Endothelial cell of umbilical vein (primary cell): Measurements from ENCODE around the gene ENPP3.

Source experiments
- EZH2 ChIP-seq: IDR thresholded peaks from 2 replicates; pipeline ENCODE4 v1.6.1; 2012; ENCODE audit warnings: borderline replicate concordance, low read depth, mild to moderate bottlenecking, moderate library complexity, low read length, inconsistent platforms; ENCODE audit not compliant: severe bottlenecking
- FOS ChIP-seq: IDR thresholded peaks from 2 replicates; pipeline ENCODE4 v1.6.1; 2011; ENCODE audit warnings: mild to moderate bottlenecking, low read length, moderate library complexity, borderline replicate concordance; ENCODE audit not compliant: insufficient read depth
- GATA2 ChIP-seq: IDR thresholded peaks from 2 replicates; pipeline ENCODE4 v1.7.0; 2011; ENCODE audit warnings: low read depth, mild to moderate bottlenecking, moderate library complexity, mixed read lengths, low read length; ENCODE audit not compliant: insufficient read length, insufficient read depth
- JUN ChIP-seq: IDR thresholded peaks from 2 replicates; pipeline ENCODE4 v1.6.1; 2011; ENCODE audit warnings: borderline replicate concordance, low read depth; ENCODE audit not compliant: insufficient read length, insufficient read depth
- MYC ChIP-seq: IDR thresholded peaks from one replicate; pipeline ENCODE4 v1.6.1; 2011; ENCODE audit warnings: mild to moderate bottlenecking, low read depth, low read length
- POLR2A ChIP-seq: IDR thresholded peaks from 2 replicates; pipeline ENCODE4 v1.6.1; 2012; ENCODE audit warnings: low read depth, mild to moderate bottlenecking, control low read depth, low read length
- POLR2AphosphoS5 ChIP-seq: IDR thresholded peaks from 2 replicates; pipeline ENCODE4 v1.6.1; 2012; ENCODE audit warnings: low read depth, mild to moderate bottlenecking, control low read depth, low read length, moderate library complexity; ENCODE audit not compliant: insufficient read depth
- TF ChIP-seq, protein P1 (sequence below), 2 donors: IDR thresholded peaks; 1 replicate in 1 of 2; 2 replicates in 1 of 2; pipeline ENCODE4 v1.5.1; 2011; ENCODE audit warnings: low read length in 2 of 2, mild to moderate bottlenecking in 2 of 2, moderate library complexity in 2 of 2, control low read depth in 1 of 2, inconsistent platforms in 1 of 2, low read depth in 1 of 2; ENCODE audit not compliant: insufficient read depth in 1 of 2; ENCODE audit errors: extremely low read depth in 1 of 2
- TF ChIP-seq, protein P2 (sequence below): IDR thresholded peaks from 2 replicates; pipeline ENCODE4 v1.6.1; 2011; ENCODE audit not compliant: insufficient read depth, insufficient read length

DNA sequence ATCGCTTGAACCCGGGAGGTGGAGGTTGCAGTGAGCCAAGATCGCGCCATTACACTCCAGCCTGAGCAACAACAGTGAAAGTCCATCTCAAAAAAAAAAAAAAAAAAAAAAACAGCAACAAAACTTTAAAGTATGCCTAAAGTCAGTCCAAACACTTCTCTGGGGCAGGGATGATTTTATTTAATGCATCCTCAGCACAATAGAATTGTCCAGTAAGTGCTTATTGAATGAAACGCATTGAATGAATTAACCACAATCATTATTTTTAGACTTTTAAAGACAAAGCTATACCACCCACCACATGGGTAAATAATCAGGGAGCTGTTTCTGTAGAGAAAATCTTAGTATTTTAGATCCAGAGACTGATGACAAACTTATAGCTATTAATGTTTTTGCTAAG lies 90.4 kb downstream of the ENPP3 start:
- TF ChIP-seq, protein P1, sequence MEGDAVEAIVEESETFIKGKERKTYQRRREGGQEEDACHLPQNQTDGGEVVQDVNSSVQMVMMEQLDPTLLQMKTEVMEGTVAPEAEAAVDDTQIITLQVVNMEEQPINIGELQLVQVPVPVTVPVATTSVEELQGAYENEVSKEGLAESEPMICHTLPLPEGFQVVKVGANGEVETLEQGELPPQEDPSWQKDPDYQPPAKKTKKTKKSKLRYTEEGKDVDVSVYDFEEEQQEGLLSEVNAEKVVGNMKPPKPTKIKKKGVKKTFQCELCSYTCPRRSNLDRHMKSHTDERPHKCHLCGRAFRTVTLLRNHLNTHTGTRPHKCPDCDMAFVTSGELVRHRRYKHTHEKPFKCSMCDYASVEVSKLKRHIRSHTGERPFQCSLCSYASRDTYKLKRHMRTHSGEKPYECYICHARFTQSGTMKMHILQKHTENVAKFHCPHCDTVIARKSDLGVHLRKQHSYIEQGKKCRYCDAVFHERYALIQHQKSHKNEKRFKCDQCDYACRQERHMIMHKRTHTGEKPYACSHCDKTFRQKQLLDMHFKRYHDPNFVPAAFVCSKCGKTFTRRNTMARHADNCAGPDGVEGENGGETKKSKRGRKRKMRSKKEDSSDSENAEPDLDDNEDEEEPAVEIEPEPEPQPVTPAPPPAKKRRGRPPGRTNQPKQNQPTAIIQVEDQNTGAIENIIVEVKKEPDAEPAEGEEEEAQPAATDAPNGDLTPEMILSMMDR (IDR thresholded peaks at IDR 0.05; ENCODE audit: extremely low read depth in 1 of 2, insufficient read depth in 1 of 2, low read depth in 1 of 2, low read length in 2 of 2) = no peak
- TF ChIP-seq EZH2 (no peak), POLR2AphosphoS5 (no peak), JUN (no peak), POLR2A (no peak), FOS (no peak), MYC (no peak), GATA2 (no peak)
- TF ChIP-seq, protein P2, sequence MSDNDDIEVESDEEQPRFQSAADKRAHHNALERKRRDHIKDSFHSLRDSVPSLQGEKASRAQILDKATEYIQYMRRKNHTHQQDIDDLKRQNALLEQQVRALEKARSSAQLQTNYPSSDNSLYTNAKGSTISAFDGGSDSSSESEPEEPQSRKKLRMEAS = no peak
